SU-DHL-6 (cell line): Measurements from ENCODE around the gene AIMP1.

Experiments
- EZH2phosphoT487 ChIP-seq: fragments of 200-600 bp; sonication (generic), shearing (Covaris generic); conservative IDR thresholded peaks from 2 replicates; pipeline ENCODE4 v1.6.1; 2018; ENCODE audit warnings: mild to moderate bottlenecking, antibody characterized with exemption, low read length, moderate library complexity, mixed read lengths
- TF ChIP-seq, protein P1 (sequence below): fragments of 200-600 bp; sonication (generic); IDR thresholded peaks from one replicate; pipeline ENCODE4 v1.5.1; 2017; ENCODE audit warnings: antibody characterized with exemption, mild to moderate bottlenecking, low read length, moderate library complexity; ENCODE audit not compliant: insufficient read depth, poor library complexity, severe bottlenecking

DNA sequence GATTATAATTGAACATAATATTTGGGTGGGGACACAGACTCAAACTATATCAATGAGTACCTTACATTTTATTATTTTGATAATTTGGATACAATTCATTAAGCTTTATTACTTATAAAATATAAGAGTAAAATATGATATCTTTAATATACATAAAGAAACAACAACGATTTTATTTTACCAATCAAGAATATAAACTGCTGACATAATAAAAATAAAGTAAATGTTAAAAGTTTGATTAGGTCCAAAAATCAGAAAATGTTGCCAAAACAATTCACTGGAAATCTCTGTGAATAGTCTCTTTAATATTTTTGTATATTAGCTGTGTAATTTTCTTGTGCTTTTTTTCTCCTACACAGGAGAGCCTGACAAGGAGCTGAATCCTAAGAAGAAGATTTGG, 30.8 kb downstream of the AIMP1 start:
- TF ChIP-seq, protein P1, sequence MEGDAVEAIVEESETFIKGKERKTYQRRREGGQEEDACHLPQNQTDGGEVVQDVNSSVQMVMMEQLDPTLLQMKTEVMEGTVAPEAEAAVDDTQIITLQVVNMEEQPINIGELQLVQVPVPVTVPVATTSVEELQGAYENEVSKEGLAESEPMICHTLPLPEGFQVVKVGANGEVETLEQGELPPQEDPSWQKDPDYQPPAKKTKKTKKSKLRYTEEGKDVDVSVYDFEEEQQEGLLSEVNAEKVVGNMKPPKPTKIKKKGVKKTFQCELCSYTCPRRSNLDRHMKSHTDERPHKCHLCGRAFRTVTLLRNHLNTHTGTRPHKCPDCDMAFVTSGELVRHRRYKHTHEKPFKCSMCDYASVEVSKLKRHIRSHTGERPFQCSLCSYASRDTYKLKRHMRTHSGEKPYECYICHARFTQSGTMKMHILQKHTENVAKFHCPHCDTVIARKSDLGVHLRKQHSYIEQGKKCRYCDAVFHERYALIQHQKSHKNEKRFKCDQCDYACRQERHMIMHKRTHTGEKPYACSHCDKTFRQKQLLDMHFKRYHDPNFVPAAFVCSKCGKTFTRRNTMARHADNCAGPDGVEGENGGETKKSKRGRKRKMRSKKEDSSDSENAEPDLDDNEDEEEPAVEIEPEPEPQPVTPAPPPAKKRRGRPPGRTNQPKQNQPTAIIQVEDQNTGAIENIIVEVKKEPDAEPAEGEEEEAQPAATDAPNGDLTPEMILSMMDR = no peak
- TF ChIP-seq EZH2phosphoT487 = no peak
